COLO668 (cell line): Measurements from ENCODE around the gene NLN.
"Not testable (repeated sequence)": the region's sequence is repeated elsewhere in the genome, so short reads cannot be mapped to it uniquely, and the experiment has no call there.

Source experiments
- DNase-seq: peaks from one replicate; lab custom pipeline; 2025; ENCODE audit not compliant: unreplicated experiment; lab: John Stamatoyannopoulos, UW

NLN gene

GRCh38 chr5:65867542-65868195, 145.7 kb downstream of the NLN start:
- DNase-seq: no peak

- no peak for DNase-seq
Observed at GRCh38 chr5:65868509-65868908, 146.5 kb downstream of the NLN start.

GRCh38 chr5:65871182-65871581, 149.2 kb downstream of the NLN start:
- no peak for DNase-seq

DNA sequence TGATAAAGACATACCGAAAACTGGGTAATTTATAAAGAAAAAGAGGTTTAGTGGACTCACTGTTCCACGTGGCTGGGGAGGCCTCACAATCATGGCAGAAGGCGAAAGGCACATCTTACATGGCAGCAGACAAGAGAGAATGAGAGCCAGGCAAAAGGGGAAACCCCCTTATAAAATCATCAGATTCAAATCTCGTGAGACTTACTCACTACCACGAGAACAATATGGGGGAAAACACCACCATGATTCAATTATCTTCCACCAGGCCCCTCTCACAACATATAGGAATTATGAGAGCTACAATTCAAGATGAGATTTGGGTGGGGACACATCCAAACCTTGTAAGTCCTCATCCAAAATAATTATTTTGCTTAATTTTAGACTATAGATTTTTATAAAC, 149.8 kb downstream of the NLN start:
- DNase-seq: not testable (repeated sequence)

- DNase-seq: no peak
Observed at GRCh38 chr5:65873181-65873750, 151.3 kb downstream of the NLN start.

DNA sequence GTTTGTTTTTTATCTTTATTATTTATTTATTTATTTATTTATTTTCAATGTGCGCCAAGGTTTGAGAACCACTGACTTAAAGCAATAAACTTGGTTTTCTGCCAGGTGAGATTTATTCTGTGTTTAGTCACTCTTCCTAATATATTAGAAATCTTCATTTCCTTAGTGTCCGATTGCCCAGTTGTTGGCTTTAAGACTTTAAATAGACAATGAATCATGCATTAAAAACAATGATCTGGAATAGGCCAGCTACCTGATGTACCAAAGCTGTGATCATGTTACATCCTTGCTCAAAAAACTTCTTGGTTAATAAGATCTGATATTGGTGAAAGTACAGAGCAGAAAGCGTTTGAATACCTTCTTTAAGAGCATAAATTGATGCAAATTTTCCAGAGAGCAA, 152.2 kb downstream of the NLN start:
- DNase-seq: no peak

- no peak for DNase-seq
Observed at GRCh38 chr5:65876496-65876895, 154.5 kb downstream of the NLN start.

- DNase-seq: no peak
Observed at GRCh38 chr5:65876970-65877369, 155.0 kb downstream of the NLN start.
